CD4-positive, alpha-beta T cell treated with Interleukin-6 at 100 ng/mL for 8 hours (primary cell): ENCODE results near the gene LHFPL5.

Experiments used
- DNase-seq: peaks from one replicate; pipeline ENCODE4 v3.0.0-alpha.2; 2020; ENCODE audit warnings: mixed read lengths, low spot score

LHFPL5 gene

GRCh38 chr6:35856250-35856649 is 51.1 kb downstream of the LHFPL5 start:
- no peak for DNase-seq

GRCh38 chr6:35857853-35858252 is 52.7 kb downstream of the LHFPL5 start:
- DNase-seq: no peak

- no peak for DNase-seq
Observed at GRCh38 chr6:35859367-35859766, 54.2 kb downstream of the LHFPL5 start.
